WTC11 (cell line): ENCODE measurements around the gene TEAD1. TPM values are rescaled to one million over a fixed set of nuclear protein-coding genes. Genes with fewer than 3 reads are reported as not detected.

Experiments
- ATAC-seq: fragments of 200-7000 bp; cut with Tn5 transposase; 2 replicates; pipeline ENCODE4 v1.10.0; 2021; ENCODE audit warnings: mild to moderate bottlenecking, moderate library complexity
- CTCF ChIA-PET: fragments of 300-600 bp; sonication (Branson Sonifier 250); formaldehyde crosslinking; loops from one replicate; lab custom pipeline; 2021; ENCODE audit warnings: antibody characterized with exemption; lab: Charles Lee
- POLR2A ChIA-PET: fragments of 350-600 bp; sonication (Branson Sonifier 250); formaldehyde crosslinking; loops from one replicate; lab custom pipeline; 2021; ENCODE audit warnings: antibody characterized with exemption; lab: Charles Lee
- DNase-seq: peaks from one replicate; pipeline ENCODE4 v3.0.0; 2021; ENCODE audit warnings: low spot score
- H3K27ac Mint-ChIP-seq: 2 replicates; pipeline ENCODE4 v1.8.0; 2021; ENCODE audit warnings: mixed read lengths
- H3K27me3 Mint-ChIP-seq: 2 replicates; pipeline ENCODE4 v1.8.0; 2021; ENCODE audit warnings: low read depth, mild to moderate bottlenecking, moderate library complexity, mixed read lengths
- H3K36me3 Mint-ChIP-seq: 2 replicates; pipeline ENCODE4 v1.8.0; 2021; ENCODE audit warnings: mixed read lengths
- H3K4me1 Mint-ChIP-seq: 2 replicates; pipeline ENCODE4 v1.8.0; 2022; ENCODE audit warnings: mixed read lengths
- H3K4me3 Mint-ChIP-seq: 2 replicates; pipeline ENCODE4 v1.8.0; 2021; ENCODE audit warnings: mild to moderate bottlenecking, moderate library complexity, mixed read lengths
- H3K9me3 Mint-ChIP-seq: 2 replicates; pipeline ENCODE4 v1.8.0; 2021; ENCODE audit warnings: mixed read lengths
- ARID4B ChIP-seq: sonication (generic); formaldehyde crosslinking; IDR thresholded peaks from 2 replicates; pipeline ENCODE4 v1.8.0; 2023; ENCODE audit warnings: missing genetic modification reagents, mild to moderate bottlenecking, borderline replicate concordance
- ATF6 ChIP-seq: sonication (generic); formaldehyde crosslinking; IDR thresholded peaks from 2 replicates; pipeline ENCODE4 v1.8.1; 2023; ENCODE audit warnings: mild to moderate bottlenecking, missing genetic modification reagents
- CDX4 ChIP-seq: fragments of 250-450 bp; sonication (Bioruptor Pico); IDR thresholded peaks from 2 replicates; pipeline ENCODE4 v1.9.0; 2021; ENCODE audit warnings: moderate library complexity, mild to moderate bottlenecking, inconsistent platforms, borderline replicate concordance
- EMX1 ChIP-seq: fragments of 250-450 bp; sonication (Bioruptor Pico); IDR thresholded peaks from 2 replicates; pipeline ENCODE4 v1.8.0; 2021; ENCODE audit warnings: mild to moderate bottlenecking
- MAX ChIP-seq: sonication (generic); formaldehyde crosslinking; IDR thresholded peaks from 2 replicates; pipeline ENCODE4 v1.8.0; 2022; ENCODE audit warnings: mild to moderate bottlenecking, missing genetic modification reagents
- NR1H2 ChIP-seq: sonication (generic); formaldehyde crosslinking; IDR thresholded peaks from 2 replicates; pipeline ENCODE4 v1.9.0; 2021; ENCODE audit warnings: mild to moderate bottlenecking, moderate library complexity, missing genetic modification reagents
- RELA ChIP-seq: sonication (generic); formaldehyde crosslinking; IDR thresholded peaks from 2 replicates; pipeline ENCODE4 v1.8.1; 2022; ENCODE audit warnings: missing genetic modification reagents, mild to moderate bottlenecking, borderline replicate concordance
- SMAD4 ChIP-seq: sonication (generic); formaldehyde crosslinking; IDR thresholded peaks from 2 replicates; pipeline ENCODE4 v1.8.0; 2022; ENCODE audit warnings: mild to moderate bottlenecking, missing genetic modification reagents
- SOX15 ChIP-seq: fragments of 250-450 bp; sonication (Bioruptor Pico); IDR thresholded peaks from 2 replicates; pipeline ENCODE4 v1.9.0; 2021; ENCODE audit warnings: mild to moderate bottlenecking
- ZBTB43 ChIP-seq: sonication (generic); formaldehyde crosslinking; IDR thresholded peaks from 2 replicates; pipeline ENCODE4 v1.8.1; 2023; ENCODE audit warnings: mild to moderate bottlenecking, missing genetic modification reagents
- ZNF671 ChIP-seq: fragments of 250-450 bp; sonication (Bioruptor Pico); IDR thresholded peaks from 2 replicates; pipeline ENCODE4 v1.8.0; 2021; ENCODE audit warnings: mild to moderate bottlenecking
- total RNA-seq: library from RNA; stranded (reverse); gene quantifications from 3 replicates; pipeline ENCODE4 v1.2.3, GENCODE V29; 2021

Gene TEAD1
- total RNA-seq, 1 experiment from 2014 or later: 79.9 TPM

- TF ChIP-seq NR1H2 (CRISPR knock-in tag) (no peak), SMAD4 (no peak)
Observed at GRCh38 chr11:12677131-12677530, 2.9 kb downstream of the TEAD1 start (continued).

GRCh38 chr11:12678092-12678491, 3.9 kb downstream of the TEAD1 start:
- ChIA-PET CTCF (interaction anchor here (0.7 to 1.8 kb wide), 7 partner anchors 68 to 389 kb away, joined by 3 to 4 read pairs (median 4); no protein-coding TSS in a partner anchor), POLR2A (interaction anchor here (1.0 to 2.0 kb wide), 3 partner anchors 45 to 211 kb away, joined by 3 to 8 read pairs (median 4); no protein-coding TSS in a partner anchor)
- H3K4me1 Mint-ChIP-seq: peaks cover 77% of the 10 kb centered on the region

GRCh38 chr11:12678991-12679390, 4.8 kb downstream of the TEAD1 start:
- ChIA-PET POLR2A (interaction anchor here (0.6 to 2.0 kb wide), 4 partner anchors 73 to 534 kb away, joined by 3 to 9 read pairs (median 6); no protein-coding TSS in a partner anchor), CTCF (interaction anchor here (0.9 to 1.8 kb wide), 4 partner anchors 67 to 390 kb away, joined by 3 to 4 read pairs (median 4); no protein-coding TSS in a partner anchor)
- Mint-ChIP-seq H3K36me3 (peaks cover 4% of the 10 kb centered on the region; the same call in 1 of the 2 replicates), H3K4me1 (peaks cover 81% of the 10 kb centered on the region), H3K4me3 (peak overlapping the region; percentile 70), H3K27me3 (peaks cover 3% of the 10 kb centered on the region; the same call in 1 of the 2 replicates), H3K27ac (peak overlapping the region; percentile 29; the same call in 1 of the 2 replicates), H3K9me3 (no peaks in the 10 kb centered on the region)
- no peak for ATAC-seq
- TF ChIP-seq SOX15 (CRISPR knock-in tag): no peak
- DNase-seq: no peak

More at GRCh38 chr11:12678092-12678491, 3.9 kb downstream of the TEAD1 start:
- H3K27me3 Mint-ChIP-seq: peaks cover 9% of the 10 kb centered on the region
- TF ChIP-seq ZBTB43: no peak
- peaks cover 4% of the 10 kb centered on the region; the same call in 1 of the 2 replicates for H3K36me3 Mint-ChIP-seq
- no peak for ATAC-seq
- peak overlapping the region; percentile 94; the same call in 1 of the 2 replicates for H3K4me3 Mint-ChIP-seq
- DNase-seq: no peak
- H3K9me3 Mint-ChIP-seq: no peaks in the 10 kb centered on the region
- H3K27ac Mint-ChIP-seq: peak overlapping the region; percentile 1; the same call in 1 of the 2 replicates

GRCh38 chr11:12679471-12679870, 5.2 kb downstream of the TEAD1 start:
- DNase-seq (no peak), ATAC-seq (no peak)
- Mint-ChIP-seq H3K4me3 (peak overlapping the region; percentile 70), H3K27me3 (peaks cover 3% of the 10 kb centered on the region; the same call in 1 of the 2 replicates), H3K27ac (peak overlapping the region; percentile 29), H3K36me3 (peaks cover 4% of the 10 kb centered on the region; the same call in 1 of the 2 replicates), H3K4me1 (peaks cover 85% of the 10 kb centered on the region), H3K9me3 (no peaks in the 10 kb centered on the region)
- no peak for TF ChIP-seq MAX (CRISPR knock-in tag)
- TF ChIP-seq ZNF671 (CRISPR knock-in tag): no peak
- no peak for TF ChIP-seq ZBTB43
- TF ChIP-seq RELA (CRISPR knock-in tag): no peak
- no peak for TF ChIP-seq ATF6
- TF ChIP-seq ARID4B: no peak
- no peak for TF ChIP-seq EMX1
- TF ChIP-seq CDX4 (CRISPR knock-in tag): no peak
- ChIA-PET POLR2A (interaction anchor here (1.5 to 2.0 kb wide), 2 partner anchors 185 kb away, joined by 8 to 17 read pairs; no protein-coding TSS in a partner anchor), CTCF (interaction anchor here (1.4 to 1.8 kb wide), 2 partner anchors 80 to 149 kb away, joined by 4 read pairs; no protein-coding TSS in a partner anchor)
